ENCODE measurements around the gene COX7A2. TPM values are rescaled to one million over a fixed set of nuclear protein-coding genes. Genes with fewer than 3 reads are reported as not detected.
A peak's percentile ranks its signal among the peaks of the same experiment; 100 is the strongest.

COX7A2 gene
- total and polyA plus RNA-seq, 2 donors (not counting 1 experiment from before 2014, with no cell fraction given), result 83.8 to 160 TPM

DNA sequence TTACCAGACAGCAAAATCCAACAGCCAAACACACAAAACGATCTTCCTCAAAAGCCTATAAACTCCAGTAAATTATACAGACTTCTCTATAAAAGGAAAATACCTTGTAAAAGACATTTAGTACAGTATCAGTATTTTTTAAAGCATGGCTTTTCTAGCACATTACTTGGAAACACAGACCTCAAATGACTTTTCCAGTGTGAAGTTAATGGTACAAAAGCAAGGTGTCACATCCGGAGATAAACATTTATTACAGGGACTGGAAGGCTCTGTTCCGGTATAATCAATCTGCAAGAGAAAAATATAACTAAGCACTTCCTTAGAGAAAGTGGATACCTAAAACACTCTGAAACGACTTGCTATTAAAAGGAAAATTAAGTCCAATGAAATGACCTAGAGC, 23.9 kb upstream of the COX7A2 start:
- H3K4me1 ChIP-seq (ENCODE audit: control insufficient read depth in 2 of 2, insufficient read depth in 2 of 2, low read length in 2 of 2), result no peaks in the 10 kb centered on the region
- no peaks in the 10 kb centered on the region for H3K27me3 ChIP-seq (replicated peaks in 1 of 4; ENCODE audit: control extremely low read depth in 1 of 4, control insufficient read depth in 3 of 4, insufficient read depth in 4 of 4, low read length in 3 of 4)
- peaks cover 29% of the 10 kb centered on the region for H3K79me2 ChIP-seq (ENCODE audit: control insufficient read depth, insufficient read depth, low read length)
- ChIA-PET CTCF (interaction anchor here (0.7 to 3.0 kb wide), 29 partner anchors 8 to 284 kb away, joined by 3 to 14 read pairs (median 4); partner anchors contain the start of genes COX7A2 and FILIP1), POLR2A (no interaction called here)
- no peak overlapping the region for H3K4me3 Mint-ChIP-seq
- no peak overlapping the region for H3K4me3 ChIP-seq (ENCODE audit: control extremely low read depth in 1 of 5, extremely low read depth in 1 of 5, insufficient read depth in 1 of 5, low read depth in 2 of 5, low read length in 4 of 5)
- peaks cover 4 to 19% of the 10 kb centered on the region in 2 experiments for H3K36me3 ChIP-seq (replicated peaks in 1 of 2; ENCODE audit: control extremely low read depth in 1 of 2, control insufficient read depth in 1 of 2, extremely low read depth in 1 of 2, insufficient read depth in 2 of 2, low read length in 1 of 2)
- peaks cover 45% of the 10 kb centered on the region for H4K20me1 ChIP-seq (ENCODE audit: control insufficient read depth, insufficient read depth, low read length, poor library complexity, severe bottlenecking)
- no peaks in the 10 kb centered on the region for H3K9me3 Mint-ChIP-seq (ENCODE audit: insufficient read depth)
- intact Hi-C loops (cut with micrococcal nuclease), result loop anchor here (2.0 kb wide), 1 partner anchor 15 kb away; no protein-coding TSS in a partner anchor
- peaks cover 17% of the 10 kb centered on the region for H3K4me1 Mint-ChIP-seq
- no peak overlapping the region for H3K4me2 ChIP-seq (replicated peaks; ENCODE audit: low read depth, low read length, poor library complexity, severe bottlenecking)
- peak overlapping the region in 1 of 2 donors; percentile 11 for H3K27ac ChIP-seq (ENCODE audit: low read length in 2 of 2)
- H3K9ac ChIP-seq (ENCODE audit: low read length), result no peak overlapping the region
- no peaks in the 10 kb centered on the region for H3K9me3 ChIP-seq (ENCODE audit: control extremely low read depth in 1 of 3, control insufficient read depth in 2 of 3, insufficient read depth in 1 of 3, low read length in 2 of 3)
- no peak for TF ChIP-seq EZH2 (IDR thresholded peaks at IDR 0.05; ENCODE audit: borderline replicate concordance, insufficient read depth, low read depth, low read length, poor library complexity, severe bottlenecking)
- TF ChIP-seq, protein P1, sequence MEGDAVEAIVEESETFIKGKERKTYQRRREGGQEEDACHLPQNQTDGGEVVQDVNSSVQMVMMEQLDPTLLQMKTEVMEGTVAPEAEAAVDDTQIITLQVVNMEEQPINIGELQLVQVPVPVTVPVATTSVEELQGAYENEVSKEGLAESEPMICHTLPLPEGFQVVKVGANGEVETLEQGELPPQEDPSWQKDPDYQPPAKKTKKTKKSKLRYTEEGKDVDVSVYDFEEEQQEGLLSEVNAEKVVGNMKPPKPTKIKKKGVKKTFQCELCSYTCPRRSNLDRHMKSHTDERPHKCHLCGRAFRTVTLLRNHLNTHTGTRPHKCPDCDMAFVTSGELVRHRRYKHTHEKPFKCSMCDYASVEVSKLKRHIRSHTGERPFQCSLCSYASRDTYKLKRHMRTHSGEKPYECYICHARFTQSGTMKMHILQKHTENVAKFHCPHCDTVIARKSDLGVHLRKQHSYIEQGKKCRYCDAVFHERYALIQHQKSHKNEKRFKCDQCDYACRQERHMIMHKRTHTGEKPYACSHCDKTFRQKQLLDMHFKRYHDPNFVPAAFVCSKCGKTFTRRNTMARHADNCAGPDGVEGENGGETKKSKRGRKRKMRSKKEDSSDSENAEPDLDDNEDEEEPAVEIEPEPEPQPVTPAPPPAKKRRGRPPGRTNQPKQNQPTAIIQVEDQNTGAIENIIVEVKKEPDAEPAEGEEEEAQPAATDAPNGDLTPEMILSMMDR (IDR thresholded peaks at IDR 0.05), result no peak
- DNase-seq, result no peak
- no peak for ATAC-seq (ENCODE audit: low read depth)
- no CpG with 5 or more reads among the region's 4 CpGs for WGBS (ENCODE audit: insufficient coverage)
- no peak overlapping the region for H3K27ac Mint-ChIP-seq
- H2AFZ ChIP-seq (ENCODE audit: insufficient read depth, low read depth, low read length, poor library complexity, severe bottlenecking), result no peak overlapping the region
- H3K27me3 Mint-ChIP-seq, result no peaks in the 10 kb centered on the region

DNA sequence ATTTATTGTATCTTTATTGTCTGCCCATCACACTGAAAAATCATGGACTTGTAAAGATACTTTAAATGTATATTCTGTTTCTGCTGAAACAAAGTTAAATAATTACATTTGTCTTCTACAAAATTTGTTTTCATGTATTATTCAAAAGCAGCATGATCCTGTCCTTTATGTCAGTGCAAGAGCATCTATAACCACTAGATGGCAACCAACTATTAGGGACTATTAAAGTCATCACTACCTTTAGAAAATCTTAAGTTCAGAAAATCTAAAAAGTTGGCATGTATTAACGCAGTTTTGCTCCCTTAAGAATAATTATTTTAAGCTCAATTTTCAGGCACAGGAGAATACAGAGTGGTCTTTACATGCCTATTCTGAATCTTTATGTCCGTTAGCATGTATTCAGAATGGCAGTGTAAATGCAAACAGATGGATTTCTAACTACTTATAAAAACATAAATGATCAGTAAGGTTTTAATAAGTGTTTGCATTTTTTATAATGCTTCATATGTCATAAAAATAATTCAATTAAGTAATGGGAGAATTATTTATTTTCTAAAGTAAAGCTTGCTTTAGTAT, 23.2 kb upstream of the COX7A2 start:
- Histone ChIP-seq H2AFZ (ENCODE audit: insufficient read depth, low read depth, low read length, poor library complexity, severe bottlenecking) (no peak overlapping the region), H3K4me1 (ENCODE audit: control insufficient read depth in 2 of 2, insufficient read depth in 2 of 2, low read length in 2 of 2) (no peaks in the 10 kb centered on the region), H3K9me3 (ENCODE audit: control extremely low read depth in 1 of 3, control insufficient read depth in 2 of 3, insufficient read depth in 1 of 3, low read length in 2 of 3) (no peaks in the 10 kb centered on the region), H3K36me3 (replicated peaks in 1 of 2; ENCODE audit: control extremely low read depth in 1 of 2, control insufficient read depth in 1 of 2, extremely low read depth in 1 of 2, insufficient read depth in 2 of 2, low read length in 1 of 2) (peaks cover 4 to 20% of the 10 kb centered on the region in 2 experiments), H3K4me3 (ENCODE audit: control extremely low read depth in 1 of 5, extremely low read depth in 1 of 5, insufficient read depth in 1 of 5, low read depth in 2 of 5, low read length in 4 of 5) (no peak overlapping the region), H4K20me1 (ENCODE audit: control insufficient read depth, insufficient read depth, low read length, poor library complexity, severe bottlenecking) (peaks cover 48% of the 10 kb centered on the region), H3K4me2 (replicated peaks; ENCODE audit: low read depth, low read length, poor library complexity, severe bottlenecking) (no peak overlapping the region), H3K9ac (ENCODE audit: low read length) (no peak overlapping the region), H3K27me3 (replicated peaks in 1 of 4; ENCODE audit: control extremely low read depth in 1 of 4, control insufficient read depth in 3 of 4, insufficient read depth in 4 of 4, low read length in 3 of 4) (no peaks in the 10 kb centered on the region), H3K79me2 (ENCODE audit: control insufficient read depth, insufficient read depth, low read length) (peaks cover 28% of the 10 kb centered on the region), H3K27ac (ENCODE audit: low read length in 2 of 2) (no peak overlapping the region)
- Mint-ChIP-seq H3K4me1 (peaks cover 10% of the 10 kb centered on the region), H3K9me3 (ENCODE audit: insufficient read depth) (no peaks in the 10 kb centered on the region), H3K4me3 (no peak overlapping the region), H3K27me3 (no peaks in the 10 kb centered on the region), H3K27ac (no peak overlapping the region)
- ATAC-seq (ENCODE audit: low read depth) (peak; percentile 58), DNase-seq (peak; percentile 58)
- intact Hi-C loops (cut with micrococcal nuclease), result loop anchor here (1.0 to 2.0 kb wide), 2 partner anchors 16 to 279 kb away; no protein-coding TSS in a partner anchor
- ChIA-PET POLR2A (no interaction called here), CTCF (interaction anchor here (0.7 to 3.0 kb wide), 24 partner anchors 9 to 285 kb away, joined by 3 to 14 read pairs (median 3); partner anchors contain the start of genes COX7A2 and FILIP1)
- WGBS (ENCODE audit: insufficient coverage), result no CpG with 5 or more reads among the region's 2 CpGs
- TF ChIP-seq EZH2 (IDR thresholded peaks at IDR 0.05; ENCODE audit: borderline replicate concordance, insufficient read depth, low read depth, low read length, poor library complexity, severe bottlenecking), result no peak
- TF ChIP-seq, protein P1 (IDR thresholded peaks at IDR 0.05), result peak; percentile 95

Measured in B cell (primary cell).